SK-N-SH treated with all-trans-retinoic acid at 6 μM for 48 hours (cell line): ENCODE results near the gene ABCA13.

ENCODE experiments used
- CSDC2 ChIP-seq: fragments of 250-450 bp; sonication (Bioruptor Pico); IDR thresholded peaks from 2 replicates; pipeline ENCODE4 v1.5.0; 2020; ENCODE audit warnings: mild to moderate bottlenecking, moderate library complexity
- ISL1 ChIP-seq: fragments of 250-450 bp; sonication (Bioruptor Pico); IDR thresholded peaks from 2 replicates; pipeline ENCODE4 v2.1.2; 2022; ENCODE audit warnings: mild to moderate bottlenecking, moderate library complexity
- POU6F1 ChIP-seq: fragments of 250-450 bp; sonication (Bioruptor Pico); IDR thresholded peaks from 2 replicates; pipeline ENCODE4 v1.8.0; 2021; ENCODE audit warnings: low read depth, mild to moderate bottlenecking, moderate library complexity, borderline replicate concordance
- TF ChIP-seq, protein P1 (sequence below): fragments of 250-450 bp; sonication (Bioruptor Pico); IDR thresholded peaks from 2 replicates; pipeline ENCODE4 v1.8.0; 2020; ENCODE audit warnings: mild to moderate bottlenecking, moderate library complexity, borderline replicate concordance

DNA sequence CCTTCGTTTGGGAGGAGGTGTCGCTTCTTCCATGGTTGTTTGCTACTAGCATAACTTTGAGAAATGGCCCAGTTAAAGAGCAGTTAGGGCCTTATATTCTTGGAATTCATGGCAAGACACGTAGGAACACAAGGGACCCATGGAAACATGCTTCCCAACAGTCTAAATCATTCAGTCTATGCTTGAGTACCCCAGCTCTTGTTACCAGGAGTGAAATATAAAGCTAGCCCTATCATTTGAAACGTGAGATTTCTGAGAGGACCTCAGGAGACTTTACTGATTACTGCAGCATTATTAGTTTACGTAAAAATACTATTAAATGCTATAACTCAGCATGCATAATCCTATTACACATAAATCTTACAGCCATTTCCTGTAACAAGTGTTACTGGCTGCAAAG lies 424.5 kb downstream of the ABCA13 start:
- no peak for TF ChIP-seq ISL1 (CRISPR knock-in tag)
- TF ChIP-seq, protein P1, sequence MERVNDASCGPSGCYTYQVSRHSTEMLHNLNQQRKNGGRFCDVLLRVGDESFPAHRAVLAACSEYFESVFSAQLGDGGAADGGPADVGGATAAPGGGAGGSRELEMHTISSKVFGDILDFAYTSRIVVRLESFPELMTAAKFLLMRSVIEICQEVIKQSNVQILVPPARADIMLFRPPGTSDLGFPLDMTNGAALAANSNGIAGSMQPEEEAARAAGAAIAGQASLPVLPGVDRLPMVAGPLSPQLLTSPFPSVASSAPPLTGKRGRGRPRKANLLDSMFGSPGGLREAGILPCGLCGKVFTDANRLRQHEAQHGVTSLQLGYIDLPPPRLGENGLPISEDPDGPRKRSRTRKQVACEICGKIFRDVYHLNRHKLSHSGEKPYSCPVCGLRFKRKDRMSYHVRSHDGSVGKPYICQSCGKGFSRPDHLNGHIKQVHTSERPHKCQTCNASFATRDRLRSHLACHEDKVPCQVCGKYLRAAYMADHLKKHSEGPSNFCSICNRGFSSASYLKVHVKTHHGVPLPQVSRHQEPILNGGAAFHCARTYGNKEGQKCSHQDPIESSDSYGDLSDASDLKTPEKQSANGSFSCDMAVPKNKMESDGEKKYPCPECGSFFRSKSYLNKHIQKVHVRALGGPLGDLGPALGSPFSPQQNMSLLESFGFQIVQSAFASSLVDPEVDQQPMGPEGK, result no peak
- TF ChIP-seq POU6F1 (CRISPR knock-in tag), result no peak
- no peak for TF ChIP-seq CSDC2
